Stimulated activated CD8-positive, alpha-beta memory T cell treated with anti-CD3 and anti-CD28 coated beads, Interleukin-4, amount 100 ng/mL, for 48 hours (primary cell): ENCODE measurements around the gene TEDC2.
"Not testable (repeated sequence)": the region's sequence is repeated elsewhere in the genome, so short reads cannot be mapped to it uniquely, and the experiment has no call there.

Source experiments
- DNase-seq: peaks from one replicate; pipeline ENCODE4 v3.0.0-alpha.2; 2020

The TEDC2 gene

DNA sequence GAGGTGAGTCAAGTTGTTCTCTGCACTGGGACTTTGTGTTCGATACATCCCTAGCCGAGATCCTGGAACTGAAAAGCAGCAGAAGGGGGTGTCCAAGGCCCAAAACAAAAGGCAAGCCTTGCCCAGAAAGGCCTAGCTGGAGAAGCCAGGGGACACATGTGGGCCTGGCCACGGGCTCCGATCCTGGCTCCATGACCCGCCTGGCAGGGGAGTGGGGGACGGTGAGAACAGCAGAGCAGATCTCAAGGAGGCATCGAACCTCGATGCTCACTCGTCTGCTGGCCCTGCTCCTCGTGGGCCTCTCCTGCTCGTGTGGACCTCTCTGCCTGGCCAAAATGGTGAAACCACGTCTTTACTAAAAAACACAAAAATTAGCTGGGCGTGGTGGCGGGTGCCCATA is 21.8 kb upstream of the TEDC2 start:
- no peak for DNase-seq

DNA sequence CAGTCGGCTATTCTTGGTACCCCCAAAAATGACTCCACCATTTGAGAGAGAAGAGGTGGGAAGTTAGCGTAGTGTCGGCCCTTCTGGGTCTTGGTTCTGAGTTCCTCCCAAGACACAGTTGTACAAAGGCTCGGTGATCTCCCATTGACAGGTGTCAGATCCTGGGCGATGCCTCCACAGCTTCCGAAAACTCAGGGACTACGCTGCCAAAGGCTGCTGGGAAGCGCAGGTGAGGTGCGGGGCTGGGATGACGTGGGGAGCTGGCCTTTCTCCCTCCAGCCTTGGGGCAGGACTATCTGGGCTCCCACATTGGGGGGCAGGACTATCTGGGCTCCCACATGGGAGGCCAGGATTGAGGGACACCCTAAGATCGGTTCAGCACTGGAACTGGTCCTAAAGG is 20.3 kb upstream of the TEDC2 start:
- no peak for DNase-seq

GRCh38 chr16:2441143-2441804 is 18.6 kb upstream of the TEDC2 start:
- not testable (repeated sequence) for DNase-seq

- no peak for DNase-seq
Measured at GRCh38 chr16:2443555-2443954, 16.4 kb upstream of the TEDC2 start.

DNA sequence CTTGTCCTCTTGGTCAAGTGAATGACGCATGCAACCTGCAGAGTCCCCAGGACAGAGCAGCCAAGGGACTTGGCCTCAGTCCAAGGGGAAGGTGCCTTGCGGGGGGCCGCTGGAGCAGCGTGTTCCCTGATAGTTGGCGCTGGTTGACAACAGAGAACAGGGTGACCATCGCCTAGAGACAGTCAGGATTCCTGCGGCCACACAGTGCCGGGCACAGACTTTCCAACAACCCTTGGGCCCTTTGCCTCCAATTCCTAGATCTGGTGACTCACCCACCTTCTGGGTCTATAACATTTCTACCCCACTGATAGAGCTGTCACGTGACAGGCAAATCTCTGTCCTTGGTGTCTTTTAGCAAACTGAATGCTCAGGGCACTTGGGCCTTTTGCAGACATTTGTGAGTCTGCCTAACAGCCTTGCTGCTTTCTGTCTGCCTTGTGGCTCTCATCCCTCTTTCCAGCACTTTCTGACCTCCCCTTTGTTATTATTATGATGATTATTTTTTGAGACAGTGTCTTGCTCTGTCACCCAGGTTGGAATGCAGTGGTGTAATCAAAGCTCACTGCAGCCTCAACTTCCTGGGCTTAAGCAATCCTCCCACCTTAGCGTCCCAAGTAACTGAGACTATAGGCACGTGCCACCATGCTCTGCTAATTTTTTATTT is 11.9 kb upstream of the TEDC2 start:
- no peak for DNase-seq

DNA sequence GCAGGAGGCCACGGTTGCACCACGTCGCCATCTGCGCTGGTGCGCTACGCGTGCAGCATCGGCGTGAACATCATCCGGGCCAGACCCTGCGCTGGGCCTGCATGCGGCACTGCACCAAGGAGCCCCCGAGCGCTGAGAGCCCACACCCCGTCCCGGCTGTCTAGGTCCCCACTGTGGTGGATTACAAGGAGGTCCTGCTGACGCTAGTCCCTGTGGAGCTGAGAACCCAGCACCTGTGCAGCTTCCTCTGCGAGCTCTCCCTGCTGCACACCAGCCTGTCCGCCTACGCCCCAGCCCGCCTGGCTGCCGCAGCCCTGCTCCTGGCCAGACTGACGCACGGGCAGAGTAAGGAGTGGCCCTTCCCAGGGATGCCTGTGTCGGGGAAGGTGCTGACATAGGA is 10.8 kb upstream of the TEDC2 start:
- DNase-seq, result no peak

DNA sequence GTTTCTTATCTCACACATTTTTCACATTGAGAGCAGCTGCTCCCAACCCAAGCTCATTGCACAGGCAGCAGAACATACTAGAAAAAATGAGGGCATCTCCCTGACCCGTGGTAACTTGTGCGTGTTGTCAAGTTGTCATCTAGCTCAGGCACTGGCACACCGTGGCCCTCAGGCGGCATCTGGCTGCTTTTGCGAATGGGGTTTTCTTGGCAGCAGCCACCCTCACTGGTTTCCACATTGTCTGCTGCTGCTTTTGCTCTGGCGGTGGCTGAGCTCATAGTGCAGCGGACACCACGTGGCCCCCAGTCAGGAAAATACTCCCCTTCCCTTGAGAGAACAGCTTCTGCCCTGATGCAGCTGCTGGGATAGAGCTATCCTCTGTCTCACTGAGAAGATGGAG is 9.4 kb upstream of the TEDC2 start:
- DNase-seq, result no peak

- no peak for DNase-seq
Measured at GRCh38 chr16:2450975-2451381, 8.9 kb upstream of the TEDC2 start.

GRCh38 chr16:2451851-2452320 is 8.0 kb upstream of the TEDC2 start:
- DNase-seq, result no peak

- no peak for DNase-seq
Measured at GRCh38 chr16:2452650-2453049, 7.3 kb upstream of the TEDC2 start.

DNA sequence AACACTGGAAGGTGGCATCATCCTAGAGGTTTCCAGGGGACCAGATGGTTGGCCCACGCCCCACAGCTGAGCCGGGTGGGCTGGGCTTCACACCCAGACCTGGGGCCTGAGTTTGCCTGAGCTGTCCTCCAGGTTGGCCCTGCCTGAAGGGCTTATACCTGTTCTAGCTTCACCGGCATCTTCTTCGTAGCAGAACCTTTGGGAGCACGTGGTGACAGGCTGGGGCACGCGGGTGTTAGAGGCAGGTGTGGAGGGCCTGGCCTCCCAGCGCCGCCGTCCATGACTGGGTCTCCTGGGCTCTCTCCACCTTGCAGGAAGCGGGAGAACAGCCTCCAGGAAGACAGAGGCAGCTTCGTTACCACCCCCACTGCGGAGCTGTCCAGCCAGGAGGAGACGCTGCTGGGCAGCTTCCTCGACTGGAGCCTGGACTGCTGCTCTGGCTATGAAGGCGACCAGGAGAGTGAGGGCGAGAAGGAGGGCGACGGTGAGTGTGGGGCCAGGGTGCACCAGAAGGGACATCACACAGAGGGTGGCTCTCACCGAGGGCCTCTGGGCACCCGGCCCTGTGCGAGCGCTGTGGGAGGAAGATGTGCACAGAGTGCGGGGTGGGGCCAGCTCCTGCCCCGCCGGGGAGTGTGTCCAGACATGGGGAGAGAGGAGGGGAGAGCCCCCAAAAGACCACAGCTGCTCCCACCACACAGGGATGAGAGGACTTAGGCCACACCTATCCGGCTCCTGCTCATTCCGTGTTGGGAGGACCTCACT is 4.6 kb upstream of the TEDC2 start:
- DNase-seq, result no peak

- DNase-seq, result no peak
Measured at GRCh38 chr16:2456551-2457153, 3.3 kb upstream of the TEDC2 start.

- DNase-seq, result no peak
Measured at GRCh38 chr16:2457267-2457666, 2.6 kb upstream of the TEDC2 start.

DNA sequence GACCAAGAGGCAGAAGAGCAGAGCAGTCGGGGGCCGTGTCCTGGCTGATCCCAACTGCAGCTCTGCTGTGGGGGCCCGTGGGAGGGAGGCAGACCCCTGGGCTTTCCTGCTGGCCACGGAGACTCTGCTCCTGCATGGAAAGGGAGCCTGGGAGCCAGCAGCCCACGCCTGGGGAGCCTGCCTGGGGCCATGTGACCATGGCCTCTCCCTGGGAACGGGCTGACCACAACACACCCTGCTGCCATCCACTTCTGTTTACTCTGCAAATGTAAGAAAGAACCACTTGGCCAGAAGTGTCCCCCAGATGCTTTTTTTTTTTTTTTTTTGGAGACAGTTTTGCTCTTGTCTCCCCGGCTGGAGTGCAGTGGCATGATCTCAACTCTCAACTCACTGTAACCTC is 2.0 kb upstream of the TEDC2 start:
- DNase-seq, result no peak

- no peak for DNase-seq
Measured at GRCh38 chr16:2458887-2459646, 842 bp upstream of the TEDC2 start.

DNA sequence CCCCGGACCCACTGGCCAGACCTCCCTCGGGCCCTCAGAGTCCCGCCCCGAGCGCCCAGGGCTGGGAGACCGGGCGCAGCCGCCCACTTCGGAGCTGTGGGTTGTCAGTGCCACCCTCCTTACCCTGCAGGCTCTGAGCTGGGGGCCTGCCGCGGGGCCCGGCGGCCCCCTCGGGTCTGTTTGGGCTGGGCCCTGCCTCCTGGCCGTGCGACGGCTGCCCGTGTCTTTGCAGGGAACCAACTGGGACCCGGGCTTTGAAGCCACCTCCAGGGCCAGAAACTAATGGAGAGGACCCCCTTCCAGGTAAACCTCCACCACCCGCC is 443 bp downstream of the TEDC2 start:
- DNase-seq, result no peak

GRCh38 chr16:2460916-2461315 is 1.0 kb downstream of the TEDC2 start:
- DNase-seq, result no peak

- DNase-seq, result no peak
Measured at GRCh38 chr16:2462031-2462866, 2.3 kb downstream of the TEDC2 start.

DNA sequence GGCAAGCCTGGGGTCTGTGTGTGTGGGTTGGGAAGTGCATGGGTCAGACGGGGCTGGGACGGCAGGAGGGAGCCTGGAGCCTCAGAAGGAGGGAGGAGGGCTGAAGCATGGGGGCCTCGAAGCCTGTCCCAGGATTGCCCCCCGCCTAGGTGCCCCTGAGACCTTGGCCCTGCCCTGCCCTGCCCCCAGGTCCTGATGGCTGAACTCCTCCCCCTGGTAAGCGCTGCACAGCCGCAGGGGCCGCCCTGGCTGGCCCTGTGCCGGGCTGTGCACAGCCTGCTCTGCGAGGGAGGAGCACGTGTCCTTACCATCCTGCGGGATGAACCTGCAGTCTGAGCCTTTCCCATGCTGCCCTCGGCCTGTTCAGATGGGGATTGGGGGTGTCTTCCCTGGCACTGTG is 4.4 kb downstream of the TEDC2 start:
- no peak for DNase-seq

DNA sequence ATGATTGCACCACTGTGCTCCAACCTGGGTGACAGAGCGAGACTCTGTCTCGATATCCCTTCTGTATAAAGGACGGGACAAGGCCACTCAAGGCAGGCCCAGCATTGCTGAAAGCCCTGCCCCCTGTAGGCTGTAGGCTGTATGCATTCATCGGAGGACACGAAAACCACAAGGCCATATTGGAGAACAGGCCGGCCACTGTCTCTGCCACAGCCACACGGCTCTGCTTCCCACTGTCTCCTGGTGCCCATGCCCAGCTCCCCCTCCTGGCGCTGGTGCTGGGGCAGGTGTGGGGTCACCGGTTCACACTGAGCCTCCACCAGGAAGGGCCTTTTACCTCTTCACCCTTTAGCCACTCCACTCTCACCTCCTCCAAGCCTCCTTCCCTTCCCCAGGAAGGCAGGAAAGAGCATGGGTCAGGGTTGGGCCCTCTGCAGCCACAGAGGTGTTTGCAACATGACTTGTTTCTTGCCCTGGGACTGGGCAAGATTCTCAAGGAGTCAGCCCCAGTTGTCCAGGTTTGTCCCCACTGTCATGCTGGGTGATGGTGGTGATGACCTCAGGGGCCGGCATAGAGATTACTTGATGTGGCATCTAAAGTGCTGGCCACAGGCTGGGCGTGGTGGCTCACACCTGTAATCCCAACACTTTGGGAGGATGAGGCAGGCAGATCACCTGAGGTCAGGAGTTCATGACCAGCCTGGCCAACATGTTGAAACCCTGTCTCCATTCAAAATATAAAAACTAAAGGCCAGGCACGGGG is 5.9 kb downstream of the TEDC2 start:
- DNase-seq, result no peak
